Subcutaneous adipose tissue (tissue), 4 donors: Measurements from ENCODE around the gene ACOT12. TPM values are rescaled to one million over a fixed set of nuclear protein-coding genes. Genes with fewer than 3 reads are reported as not detected.

Experiments
- CTCF ChIP-seq: fragments of 450-650 bp; IDR thresholded peaks from one replicate; pipeline ENCODE4 v1.5.1; 2016; ENCODE audit warnings: low read depth, mild to moderate bottlenecking, control low read depth, antibody characterized with exemption, moderate library complexity
- total RNA-seq, 4 donors: library from RNA; depleted of rRNA; stranded (reverse); fragments of >200 nt; gene quantifications; one replicate each; pipeline ENCODE4 v1.1.0, GENCODE V29; 2016

The ACOT12 gene
- total RNA-seq, 4 donors from 2014 or later: not detected

GRCh38 chr5:81371354-81371876 lies 22.5 kb downstream of the ACOT12 start:
- no peak for TF ChIP-seq CTCF

- TF ChIP-seq CTCF: no peak
Observed at GRCh38 chr5:81370912-81371311, 23.0 kb downstream of the ACOT12 start.

GRCh38 chr5:81365541-81365940 lies 28.4 kb downstream of the ACOT12 start:
- TF ChIP-seq CTCF: no peak

- TF ChIP-seq CTCF: no peak
Observed at GRCh38 chr5:81363093-81363871, 30.7 kb downstream of the ACOT12 start.

- TF ChIP-seq CTCF: no peak
Observed at GRCh38 chr5:81361600-81361999, 32.3 kb downstream of the ACOT12 start.

- TF ChIP-seq CTCF: no peak
Observed at GRCh38 chr5:81360640-81361039, 33.3 kb downstream of the ACOT12 start.

- no peak for TF ChIP-seq CTCF
Observed at GRCh38 chr5:81359881-81360280, 34.1 kb downstream of the ACOT12 start.
